Measurements from ENCODE around the gene GSTP1. TPM values are rescaled to one million over a fixed set of nuclear protein-coding genes. Genes with fewer than 3 reads are reported as not detected.
"Not testable (repeated sequence)": the region's sequence is repeated elsewhere in the genome, so short reads cannot be mapped to it uniquely, and the experiment has no call there.

The GSTP1 gene
- total RNA-seq, result 305 and 312 TPM in 2 replicates

GRCh38 chr11:67583247-67584204, at the start of gene GSTP1:
GSTP1 (plus strand) TSS chr11:67583812; CDS start chr11:67583844, 32 bp downstream.
- H3K36me3 Mint-ChIP-seq (ENCODE audit: low read depth), result peaks cover 29% of the 10 kb centered on the region
- peak; percentile 94 for DNase-seq
- intact Hi-C loops (cut with micrococcal nuclease), result loop anchor here (1.0 to 10.0 kb wide), 4 partner anchors 34 to 229 kb away; partner anchors contain the start of genes CDK2AP2, NUDT8, PITPNM1 and POLD4
- H3K27ac Mint-ChIP-seq, result peak within 1 kb of the TSS; percentile 94
- peak within 1 kb of the TSS; percentile 95 for H3K4me3 Mint-ChIP-seq
- H3K4me1 Mint-ChIP-seq, result peaks cover 40% of the 10 kb centered on the region
- H3K9me3 Mint-ChIP-seq, result no peaks in the 10 kb centered on the region
- H3K27me3 Mint-ChIP-seq, result peaks cover 19% of the 10 kb centered on the region

- intact Hi-C loops (cut with micrococcal nuclease), result no loop called here
- Mint-ChIP-seq H3K27me3 (peaks cover 4% of the 10 kb centered on the region), H3K4me3 (no peak overlapping the region)
These were observed 49.4 kb upstream of the GSTP1 start for GRCh38 chr11:67534070-67534679.

GRCh38 chr11:67535561-67535960, 48.1 kb upstream of the GSTP1 start:
- no peak overlapping the region for H3K27ac Mint-ChIP-seq
- H3K27me3 Mint-ChIP-seq, result peaks cover 2% of the 10 kb centered on the region
- H3K9me3 Mint-ChIP-seq, result peaks cover 15% of the 10 kb centered on the region
- no peak overlapping the region for H3K4me3 Mint-ChIP-seq
- intact Hi-C loops (cut with micrococcal nuclease), result no loop called here
- H3K36me3 Mint-ChIP-seq (ENCODE audit: low read depth), result no peaks in the 10 kb centered on the region
- DNase-seq, result no peak
- no peaks in the 10 kb centered on the region for H3K4me1 Mint-ChIP-seq

More at GRCh38 chr11:67534070-67534679, 49.4 kb upstream of the GSTP1 start:
- H3K9me3 Mint-ChIP-seq, result peaks cover 15% of the 10 kb centered on the region
- DNase-seq, result no peak
- H3K4me1 Mint-ChIP-seq, result no peaks in the 10 kb centered on the region
- no peak overlapping the region for H3K27ac Mint-ChIP-seq
- H3K36me3 Mint-ChIP-seq (ENCODE audit: low read depth), result no peaks in the 10 kb centered on the region

GRCh38 chr11:67538306-67538705, 45.3 kb upstream of the GSTP1 start:
- H3K36me3 Mint-ChIP-seq (ENCODE audit: low read depth), result no peaks in the 10 kb centered on the region
- no peak for DNase-seq

GRCh38 chr11:67538823-67539505, 44.6 kb upstream of the GSTP1 start:
- intact Hi-C loops (cut with micrococcal nuclease), result no loop called here
- no peaks in the 10 kb centered on the region for H3K4me1 Mint-ChIP-seq
- DNase-seq, result no peak
- H3K36me3 Mint-ChIP-seq (ENCODE audit: low read depth), result no peaks in the 10 kb centered on the region
- H3K9me3 Mint-ChIP-seq, result peaks cover 2% of the 10 kb centered on the region
- no peaks in the 10 kb centered on the region for H3K27me3 Mint-ChIP-seq
- H3K4me3 Mint-ChIP-seq, result no peak overlapping the region
- no peak overlapping the region for H3K27ac Mint-ChIP-seq

More at GRCh38 chr11:67538306-67538705, 45.3 kb upstream of the GSTP1 start:
- Mint-ChIP-seq H3K4me1 (no peaks in the 10 kb centered on the region), H3K27ac (no peak overlapping the region), H3K27me3 (no peaks in the 10 kb centered on the region), H3K9me3 (peaks cover 5% of the 10 kb centered on the region), H3K4me3 (no peak overlapping the region)
- intact Hi-C loops (cut with micrococcal nuclease), result no loop called here

GRCh38 chr11:67539550-67539949, 44.1 kb upstream of the GSTP1 start:
- no peak overlapping the region for H3K4me3 Mint-ChIP-seq
- no peaks in the 10 kb centered on the region for H3K36me3 Mint-ChIP-seq (ENCODE audit: low read depth)
- no peak for DNase-seq
- H3K27ac Mint-ChIP-seq, result no peak overlapping the region
- H3K27me3 Mint-ChIP-seq, result no peaks in the 10 kb centered on the region
- H3K9me3 Mint-ChIP-seq, result no peaks in the 10 kb centered on the region
- H3K4me1 Mint-ChIP-seq, result no peaks in the 10 kb centered on the region
- intact Hi-C loops (cut with micrococcal nuclease), result no loop called here

- no peaks in the 10 kb centered on the region for H3K27me3 Mint-ChIP-seq
- H3K9me3 Mint-ChIP-seq, result no peaks in the 10 kb centered on the region
- intact Hi-C loops (cut with micrococcal nuclease), result no loop called here
- no peaks in the 10 kb centered on the region for H3K36me3 Mint-ChIP-seq (ENCODE audit: low read depth)
- H3K4me3 Mint-ChIP-seq, result no peak overlapping the region
- no peak for DNase-seq
- H3K4me1 Mint-ChIP-seq, result no peaks in the 10 kb centered on the region
- no peak overlapping the region for H3K27ac Mint-ChIP-seq
These were observed 42.4 kb upstream of the GSTP1 start for GRCh38 chr11:67541198-67541597.

- Mint-ChIP-seq H3K4me3 (no peak overlapping the region), H3K36me3 (ENCODE audit: low read depth) (no peaks in the 10 kb centered on the region), H3K4me1 (no peaks in the 10 kb centered on the region), H3K9me3 (no peaks in the 10 kb centered on the region), H3K27me3 (no peaks in the 10 kb centered on the region), H3K27ac (no peak overlapping the region)
- DNase-seq, result no peak
- intact Hi-C loops (cut with micrococcal nuclease), result no loop called here
These were observed 41.4 kb upstream of the GSTP1 start for GRCh38 chr11:67542169-67542568.

GRCh38 chr11:67542971-67543370, 40.6 kb upstream of the GSTP1 start:
- Mint-ChIP-seq H3K27ac (no peak overlapping the region), H3K9me3 (no peaks in the 10 kb centered on the region), H3K4me3 (no peak overlapping the region), H3K27me3 (no peaks in the 10 kb centered on the region), H3K36me3 (ENCODE audit: low read depth) (no peaks in the 10 kb centered on the region), H3K4me1 (no peaks in the 10 kb centered on the region)
- no peak for DNase-seq
- intact Hi-C loops (cut with micrococcal nuclease), result no loop called here

GRCh38 chr11:67543585-67543984, 40.0 kb upstream of the GSTP1 start:
- Mint-ChIP-seq H3K36me3 (ENCODE audit: low read depth) (no peaks in the 10 kb centered on the region), H3K4me3 (no peak overlapping the region), H3K9me3 (no peaks in the 10 kb centered on the region), H3K27me3 (no peaks in the 10 kb centered on the region), H3K4me1 (no peaks in the 10 kb centered on the region), H3K27ac (no peak overlapping the region)
- intact Hi-C loops (cut with micrococcal nuclease), result no loop called here
- no peak for DNase-seq

- no peaks in the 10 kb centered on the region for H3K9me3 Mint-ChIP-seq
- no peaks in the 10 kb centered on the region for H3K27me3 Mint-ChIP-seq
- intact Hi-C loops (cut with micrococcal nuclease), result no loop called here
- DNase-seq, result no peak
- H3K36me3 Mint-ChIP-seq (ENCODE audit: low read depth), result no peaks in the 10 kb centered on the region
- H3K4me3 Mint-ChIP-seq, result no peak overlapping the region
- no peak overlapping the region for H3K27ac Mint-ChIP-seq
- H3K4me1 Mint-ChIP-seq, result no peaks in the 10 kb centered on the region
These were observed 38.9 kb upstream of the GSTP1 start for GRCh38 chr11:67544616-67545242.

- Mint-ChIP-seq H3K27me3 (peaks cover 2% of the 10 kb centered on the region), H3K36me3 (ENCODE audit: low read depth) (no peaks in the 10 kb centered on the region), H3K4me1 (no peaks in the 10 kb centered on the region), H3K9me3 (no peaks in the 10 kb centered on the region), H3K4me3 (no peak overlapping the region), H3K27ac (no peak overlapping the region)
- DNase-seq, result no peak
- intact Hi-C loops (cut with micrococcal nuclease), result no loop called here
These were observed 38.3 kb upstream of the GSTP1 start for GRCh38 chr11:67545280-67545679.

GRCh38 chr11:67548112-67548511, 35.5 kb upstream of the GSTP1 start:
- H3K4me3 Mint-ChIP-seq; H3K4me1 Mint-ChIP-seq; intact Hi-C loops (cut with micrococcal nuclease); H3K27ac Mint-ChIP-seq; DNase-seq; H3K36me3 Mint-ChIP-seq (ENCODE audit: low read depth); H3K9me3 Mint-ChIP-seq: not testable (repeated sequence)
- H3K27me3 Mint-ChIP-seq, result peaks cover 18% of the 10 kb centered on the region
